ENCODE results near the gene MSMO1.
"Not testable (repeated sequence)": the region's sequence is repeated elsewhere in the genome, so short reads cannot be mapped to it uniquely, and the experiment has no call there.

Gene MSMO1

GRCh38 chr4:165324918-165325304, 2.6 kb upstream of the MSMO1 start:
- no peak for DNase-seq

GRCh38 chr4:165325732-165326512, 1.5 kb upstream of the MSMO1 start:
- no peak for DNase-seq

- no peak for DNase-seq
Observed at GRCh38 chr4:165326831-165327210, 648 bp upstream of the MSMO1 start.

GRCh38 chr4:165328101-165328425, 594 bp downstream of the MSMO1 start:
- DNase-seq = no peak

- no peak for DNase-seq
Observed at GRCh38 chr4:165328708-165329107, 1.2 kb downstream of the MSMO1 start.

- no peak for DNase-seq
Observed at GRCh38 chr4:165330071-165330470, 2.6 kb downstream of the MSMO1 start.

- no peak for DNase-seq
Observed at GRCh38 chr4:165330666-165331065, 3.2 kb downstream of the MSMO1 start.

- DNase-seq = no peak
Observed at GRCh38 chr4:165331359-165331758, 3.9 kb downstream of the MSMO1 start.

GRCh38 chr4:165331823-165332222, 4.4 kb downstream of the MSMO1 start:
- no peak for DNase-seq

GRCh38 chr4:165332502-165332901, 5.0 kb downstream of the MSMO1 start:
- DNase-seq = no peak

- DNase-seq = no peak
Observed at GRCh38 chr4:165335163-165335703, 7.8 kb downstream of the MSMO1 start.

- no peak for DNase-seq
Observed at GRCh38 chr4:165336743-165337142, 9.3 kb downstream of the MSMO1 start.

- not testable (repeated sequence) for DNase-seq
Observed at GRCh38 chr4:165342340-165342739, 14.9 kb downstream of the MSMO1 start.

GRCh38 chr4:165343353-165344191, 16.1 kb downstream of the MSMO1 start:
- no peak for DNase-seq

- no peak for DNase-seq
Observed at GRCh38 chr4:165345666-165346417, 18.4 kb downstream of the MSMO1 start.

- no peak for DNase-seq
Observed at GRCh38 chr4:165347647-165348569, 20.4 kb downstream of the MSMO1 start.

- DNase-seq = no peak
Observed at GRCh38 chr4:165351359-165352130, 24.1 kb downstream of the MSMO1 start.

GRCh38 chr4:165355900-165356300, 28.4 kb downstream of the MSMO1 start:
- no peak for DNase-seq

GRCh38 chr4:165359506-165359905, 32.0 kb downstream of the MSMO1 start:
- DNase-seq = no peak

GRCh38 chr4:165360041-165360695, 32.7 kb downstream of the MSMO1 start:
- no peak for DNase-seq

All from GDM1 (cell line).